HG03159 (cell line): ENCODE results near the gene MSI2.
"Not testable (repeated sequence)": the region's sequence is repeated elsewhere in the genome, so short reads cannot be mapped to it uniquely, and the experiment has no call there.

Experiments
- ATAC-seq: cut with Tn5 transposase; IDR thresholded peaks from one replicate; pipeline ENCODE4 v1.9.1; 2021; ENCODE audit warnings: mild to moderate bottlenecking, moderate library complexity; ENCODE audit not compliant: unreplicated experiment

Gene MSI2

GRCh38 chr17:57288773-57289121, 32.4 kb downstream of the MSI2 start:
- no peak for ATAC-seq

- ATAC-seq = no peak
Measured at GRCh38 chr17:57289130-57289529, 32.8 kb downstream of the MSI2 start.

- ATAC-seq = no peak
Measured at GRCh38 chr17:57289613-57290012, 33.3 kb downstream of the MSI2 start.

GRCh38 chr17:57290981-57291380, 34.7 kb downstream of the MSI2 start:
- ATAC-seq = no peak

- ATAC-seq = no peak
Measured at GRCh38 chr17:57292091-57292490, 35.8 kb downstream of the MSI2 start.

GRCh38 chr17:57293077-57293476, 36.8 kb downstream of the MSI2 start:
- no peak for ATAC-seq

GRCh38 chr17:57294101-57294500, 37.8 kb downstream of the MSI2 start:
- no peak for ATAC-seq

- no peak for ATAC-seq
Measured at GRCh38 chr17:57294629-57295501, 38.5 kb downstream of the MSI2 start.

- ATAC-seq = no peak
Measured at GRCh38 chr17:57295526-57296023, 39.3 kb downstream of the MSI2 start.

GRCh38 chr17:57296231-57296630, 39.9 kb downstream of the MSI2 start:
- ATAC-seq = no peak

- no peak for ATAC-seq
Measured at GRCh38 chr17:57299176-57299575, 42.9 kb downstream of the MSI2 start.

GRCh38 chr17:57300592-57300991, 44.3 kb downstream of the MSI2 start:
- ATAC-seq = not testable (repeated sequence)

- no peak for ATAC-seq
Measured at GRCh38 chr17:57302690-57303465, 46.6 kb downstream of the MSI2 start.

- ATAC-seq = no peak
Measured at GRCh38 chr17:57305144-57305728, 48.9 kb downstream of the MSI2 start.

- ATAC-seq = no peak
Measured at GRCh38 chr17:57305908-57306504, 49.7 kb downstream of the MSI2 start.

GRCh38 chr17:57308543-57309186, 52.3 kb downstream of the MSI2 start:
- ATAC-seq = no peak

GRCh38 chr17:57309479-57309878, 53.2 kb downstream of the MSI2 start:
- ATAC-seq = no peak

GRCh38 chr17:57311281-57312216, 55.2 kb downstream of the MSI2 start:
- ATAC-seq = no peak

GRCh38 chr17:57312242-57312641, 55.9 kb downstream of the MSI2 start:
- ATAC-seq = no peak
